Renal pelvis (tissue), 4 donors: ENCODE data around the gene ASTL. TPM values are rescaled to one million over a fixed set of nuclear protein-coding genes. Genes with fewer than 3 reads are reported as not detected.
"Not testable (repeated sequence)": the region's sequence is repeated elsewhere in the genome, so short reads cannot be mapped to it uniquely, and the experiment has no call there.

Source experiments
- DNase-seq: peaks from one replicate; pipeline ENCODE4 v3.0.0-alpha.2; 2013
- polyA plus RNA-seq, 3 donors: library from polyadenylated mRNA; unstranded; fragments of 120-200 nt; gene quantifications; one replicate each; pipeline ENCODE4 v1.2.1, GENCODE V29; 2013; ENCODE audit not compliant: insufficient read length in 3 of 3

ASTL gene
- polyA plus RNA-seq, 3 donors = 0.18 to 0.23 TPM; not detected in 1

DNA sequence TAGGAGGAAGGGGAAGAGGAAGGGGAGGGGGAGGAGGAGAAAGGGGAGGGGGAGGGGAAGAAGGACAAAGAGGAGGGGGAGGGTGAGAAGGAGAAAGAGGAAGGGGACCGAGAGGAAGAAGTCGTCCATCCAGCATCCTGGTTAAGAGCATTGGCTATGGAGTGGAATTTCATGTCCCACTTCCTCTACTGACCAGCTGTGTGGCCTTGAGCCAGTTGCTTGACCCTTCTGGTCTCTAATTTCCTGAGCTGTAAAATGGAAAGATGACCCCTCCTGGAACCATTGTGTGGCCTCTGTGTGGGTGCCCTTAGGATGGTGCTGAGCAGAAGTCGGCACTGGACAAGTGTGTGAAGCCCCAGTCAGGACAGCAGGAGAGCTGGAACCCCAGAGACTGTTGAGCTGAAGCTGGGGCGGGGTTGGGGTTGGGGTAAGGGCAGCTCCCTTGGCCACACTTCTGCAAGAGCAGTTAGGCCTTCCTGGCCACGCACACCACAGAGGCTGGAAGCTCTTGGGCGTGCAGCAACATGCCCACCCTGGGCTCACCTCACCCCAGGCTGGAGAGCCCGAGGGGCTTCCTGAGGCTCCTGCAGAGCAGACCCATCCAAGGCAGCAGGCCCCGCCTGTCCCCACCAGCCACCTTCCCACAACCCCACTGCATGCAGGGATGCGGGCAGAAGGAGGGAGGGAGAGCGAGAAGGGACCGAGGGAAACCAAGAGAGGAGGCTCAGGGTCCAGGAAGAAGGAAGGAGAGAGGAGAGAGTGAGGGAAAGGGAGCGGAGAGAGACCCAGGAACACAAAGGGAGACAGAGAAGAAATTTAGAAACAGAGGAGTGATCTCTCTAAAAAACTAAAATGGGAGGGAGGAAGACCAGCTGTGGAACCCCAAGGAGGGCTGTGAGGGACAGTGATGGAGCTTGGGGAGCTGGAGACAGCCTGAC lies 38.2 kb downstream of the ASTL start:
- DNase-seq = no peak

- DNase-seq = no peak
Observed at GRCh38 chr2:96098900-96099590, 39.3 kb downstream of the ASTL start.

GRCh38 chr2:96097951-96098823 lies 40.1 kb downstream of the ASTL start:
- DNase-seq = no peak

GRCh38 chr2:96097441-96097840 lies 40.9 kb downstream of the ASTL start:
- DNase-seq = no peak

DNA sequence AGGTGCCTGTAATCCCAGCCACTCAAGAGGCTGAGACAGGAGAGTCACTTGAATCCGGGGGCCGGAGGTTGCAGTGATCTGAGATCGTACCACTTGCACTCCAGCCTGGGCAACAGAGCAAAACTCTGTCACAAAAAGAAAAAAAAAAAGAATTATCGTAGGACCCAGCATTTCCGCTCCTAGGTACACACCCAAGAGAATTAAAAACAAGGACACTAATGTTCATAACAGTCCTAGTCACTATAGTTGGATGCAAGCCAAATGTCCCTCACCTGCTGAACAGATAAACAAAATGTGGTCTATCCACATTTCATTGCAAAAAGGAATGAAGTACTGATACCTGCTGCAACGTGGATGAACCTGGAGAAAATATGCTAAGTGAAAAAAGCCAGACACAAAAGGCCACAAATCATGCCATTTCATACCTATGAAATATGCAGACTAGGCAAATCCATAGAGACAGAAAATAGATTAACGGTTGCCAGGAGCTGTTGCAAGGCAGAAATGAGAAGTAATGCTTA lies 43.1 kb downstream of the ASTL start:
- no peak for DNase-seq

DNA sequence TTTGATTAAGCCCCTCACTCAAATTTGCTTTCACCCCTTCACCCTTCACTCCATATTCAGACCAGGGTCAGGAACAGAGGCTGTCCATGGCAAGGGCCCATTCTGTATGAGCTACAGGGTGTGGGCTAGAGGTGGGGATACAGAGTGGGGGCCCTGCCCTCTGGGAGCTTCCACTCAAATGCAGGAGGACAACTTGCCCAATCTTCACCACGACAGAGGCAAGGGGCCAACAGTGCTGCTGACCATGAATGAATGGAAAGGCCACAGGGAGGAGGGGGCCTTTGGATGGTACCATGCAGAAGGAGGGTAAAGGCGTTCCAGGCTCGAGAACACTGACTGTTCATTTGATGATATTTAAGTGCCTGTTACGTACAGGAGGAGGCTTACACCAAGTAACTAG lies 44.8 kb downstream of the ASTL start:
- DNase-seq = no peak

- DNase-seq = no peak
Observed at GRCh38 chr2:96092951-96093350, 45.4 kb downstream of the ASTL start.

DNA sequence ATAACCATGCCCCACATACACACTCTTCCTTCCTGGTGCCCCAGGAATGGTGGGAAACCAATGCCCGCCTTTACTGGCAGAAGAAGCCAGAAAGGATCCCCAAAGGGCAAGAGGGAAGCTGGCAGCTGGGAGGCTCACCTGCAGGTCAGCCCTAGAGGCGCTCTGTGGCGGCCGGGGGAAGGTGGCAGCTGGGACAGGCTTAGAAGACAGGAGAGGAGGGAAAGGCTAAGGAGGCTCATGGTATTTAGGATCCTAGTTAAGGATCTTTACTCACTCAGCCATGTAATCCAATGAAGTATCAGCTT lies 45.8 kb downstream of the ASTL start:
- DNase-seq = no peak

- no peak for DNase-seq
Observed at GRCh38 chr2:96091711-96092572, 46.4 kb downstream of the ASTL start.

GRCh38 chr2:96091141-96091710 lies 47.1 kb downstream of the ASTL start:
- no peak for DNase-seq

DNA sequence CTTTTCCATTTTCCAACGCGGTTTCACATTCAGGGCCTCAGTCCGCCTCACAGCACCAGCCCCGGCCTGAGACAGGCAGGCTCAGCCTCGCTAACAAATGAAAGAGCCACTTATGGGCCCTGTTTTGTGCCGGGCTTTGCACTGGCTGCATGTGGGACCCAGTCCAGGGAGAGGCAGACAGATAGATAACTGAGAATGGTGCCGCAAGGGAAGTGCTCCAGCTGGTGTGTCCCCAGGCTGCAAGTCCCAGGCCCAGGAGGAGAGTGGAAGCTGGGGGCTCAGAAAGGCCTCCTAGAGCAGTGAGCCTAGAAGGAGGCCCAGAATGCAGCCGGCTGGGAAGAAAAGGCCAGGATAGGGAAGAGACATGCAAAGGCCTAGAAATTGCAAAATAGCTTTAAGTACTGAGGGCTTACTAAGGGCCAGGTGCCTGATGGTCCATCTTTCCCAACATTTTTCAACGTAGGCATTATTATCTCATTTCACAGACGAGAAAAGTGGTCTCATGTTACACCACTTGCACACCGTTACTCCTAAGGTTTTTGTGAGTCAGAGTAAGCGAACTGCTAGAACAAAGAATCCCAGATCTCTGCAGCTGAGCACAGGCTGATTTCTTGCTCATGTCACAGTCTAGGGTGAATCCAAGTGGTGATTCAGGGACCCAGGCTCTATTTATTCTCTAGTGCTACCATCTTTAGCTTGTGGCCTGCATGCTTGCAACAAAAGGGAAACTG lies 47.9 kb downstream of the ASTL start:
- DNase-seq = no peak

DNA sequence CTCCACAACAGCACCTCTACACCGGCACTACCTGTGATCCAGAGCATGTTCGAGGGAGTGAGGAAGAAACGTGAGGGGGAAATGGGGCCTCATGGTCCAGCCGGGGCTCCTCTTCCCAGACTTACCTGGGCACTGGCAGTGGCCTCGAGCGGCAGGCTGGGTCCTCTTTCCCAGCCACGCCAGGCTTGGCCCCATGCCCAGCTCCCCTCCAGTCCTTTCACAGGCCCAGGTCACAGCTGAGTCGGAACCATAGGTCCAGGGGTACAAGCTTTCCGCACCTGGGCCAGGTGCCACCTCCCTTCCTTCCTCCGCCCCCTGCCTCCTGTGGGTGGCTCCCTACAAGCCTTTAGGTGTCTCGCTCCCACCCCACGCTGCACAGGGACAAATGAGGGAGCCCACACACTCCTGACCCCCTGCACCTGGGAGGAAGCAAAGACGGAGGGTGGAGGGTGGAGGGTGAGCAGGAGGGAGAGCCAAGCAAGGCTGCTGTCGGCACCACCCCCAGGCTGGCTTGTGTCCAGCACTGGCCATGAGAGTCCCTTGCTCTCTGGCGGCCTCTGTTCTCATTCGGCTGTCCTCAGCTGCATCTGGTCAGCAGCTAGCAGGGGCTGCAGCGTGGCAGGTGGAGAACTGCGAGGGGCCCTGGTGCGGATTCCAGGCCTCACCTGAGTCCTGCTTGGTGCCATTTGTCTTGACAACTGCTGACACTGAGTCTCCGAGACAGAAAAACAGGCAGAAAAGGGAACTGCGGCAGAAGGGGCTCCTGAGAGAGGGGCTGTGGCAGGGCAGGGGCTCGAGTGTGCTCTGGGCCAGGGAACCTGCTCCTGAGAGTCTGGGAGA lies 48.7 kb downstream of the ASTL start:
- no peak for DNase-seq

GRCh38 chr2:96088340-96089335 lies 49.7 kb downstream of the ASTL start:
- DNase-seq = no peak

GRCh38 chr2:96087130-96087529 lies 51.2 kb downstream of the ASTL start:
- DNase-seq = no peak

GRCh38 chr2:96085541-96086355 lies 52.6 kb downstream of the ASTL start:
- no peak for DNase-seq

DNA sequence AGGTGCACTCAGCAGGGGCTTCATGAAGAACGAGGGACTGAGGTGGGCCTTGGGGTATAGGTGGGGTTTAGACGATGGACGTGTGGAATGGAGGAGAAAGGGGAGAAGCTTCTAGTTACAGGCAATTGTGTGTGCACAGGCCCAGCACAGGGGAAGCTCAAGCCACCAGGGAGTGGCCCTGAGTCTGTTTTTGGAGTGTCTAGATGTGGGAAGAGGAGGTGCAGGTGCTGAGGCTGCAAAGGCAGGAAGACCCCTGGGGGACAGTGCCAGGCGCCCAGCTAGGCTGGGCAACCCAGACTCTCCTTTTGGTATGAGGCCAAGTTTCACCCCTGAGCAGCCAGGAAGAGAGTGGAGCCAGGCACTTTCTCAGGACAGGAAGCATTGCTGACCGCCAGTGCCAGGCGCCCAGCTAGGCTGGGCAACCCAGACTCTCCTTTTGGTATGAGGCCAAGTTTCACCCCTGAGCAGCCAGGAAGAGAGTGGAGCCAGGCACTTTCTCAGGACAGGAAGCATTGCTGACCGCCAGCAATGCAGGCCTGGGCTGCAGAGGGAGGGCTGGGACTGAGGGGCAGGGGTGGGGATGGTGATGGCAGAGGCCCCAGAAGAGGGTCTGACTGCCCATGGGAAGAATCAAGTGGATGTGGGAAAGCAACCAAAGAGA lies 53.3 kb downstream of the ASTL start:
- not testable (repeated sequence) for DNase-seq
